MM.1S (cell line): ENCODE data around the gene DEPDC7.

Experiments used
- CTCF ChIP-seq: fragments of 300-600 bp; sonication (generic); IDR thresholded peaks from 2 replicates; pipeline ENCODE4 v1.5.1; 2016; ENCODE audit warnings: antibody characterized with exemption, low read length, mixed read lengths
- EZH2 ChIP-seq: fragments of 300-600 bp; sonication (generic); optimal IDR thresholded peaks from 2 replicates; pipeline ENCODE3; 2017; ENCODE audit warnings: low read depth, mild to moderate bottlenecking, antibody characterized with exemption, low read length, mixed read lengths
- EZH2phosphoT487 ChIP-seq: fragments of 300-600 bp; sonication (generic); IDR thresholded peaks from 2 replicates; pipeline ENCODE4 v1.6.1; 2018; ENCODE audit warnings: antibody characterized with exemption, low read length

DNA sequence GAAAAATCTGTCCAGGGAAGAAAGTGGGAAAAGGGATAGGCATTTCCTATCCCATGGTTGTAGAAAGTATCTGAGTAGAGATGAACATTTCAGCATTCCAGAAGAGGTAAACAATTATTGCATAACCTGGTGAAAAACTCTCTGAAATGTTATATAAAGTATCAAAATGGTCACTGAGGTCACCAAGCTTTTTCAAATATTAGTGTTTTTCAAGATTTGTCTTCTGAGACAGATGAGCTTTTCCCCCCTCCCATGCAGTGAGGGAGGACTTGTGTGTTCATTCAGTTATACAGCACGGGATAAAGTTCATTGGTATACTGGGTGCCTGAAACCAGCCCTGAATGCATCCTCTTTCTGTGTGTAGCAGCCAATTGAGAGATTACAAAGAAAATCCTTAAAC is 1.9 kb upstream of the DEPDC7 start:
- no peak for TF ChIP-seq CTCF
- no peak for TF ChIP-seq EZH2phosphoT487
- TF ChIP-seq EZH2, result no peak
